Measurements from ENCODE around the gene KRT31.

DNA sequence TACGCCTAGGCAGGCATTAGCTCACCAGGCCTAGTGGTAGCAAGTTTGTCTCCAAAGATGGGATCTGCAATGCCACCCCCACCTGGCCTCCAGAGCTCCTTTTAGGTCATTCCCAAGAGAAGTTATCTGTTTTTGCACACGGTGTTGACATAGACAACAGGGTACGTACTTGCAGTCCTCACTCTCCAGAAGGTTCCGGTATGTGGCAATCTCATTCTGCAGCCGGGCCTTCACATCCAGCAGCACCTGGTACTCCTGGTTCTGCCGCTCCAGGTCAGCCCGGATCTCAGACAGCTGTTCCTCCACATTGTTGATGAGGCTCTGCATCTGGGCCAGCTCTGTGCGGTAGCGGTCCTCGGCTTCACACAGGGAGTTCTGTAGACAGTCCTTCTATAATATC, 9.8 kb upstream of the KRT31 start:
- TF ChIP-seq, protein P1, sequence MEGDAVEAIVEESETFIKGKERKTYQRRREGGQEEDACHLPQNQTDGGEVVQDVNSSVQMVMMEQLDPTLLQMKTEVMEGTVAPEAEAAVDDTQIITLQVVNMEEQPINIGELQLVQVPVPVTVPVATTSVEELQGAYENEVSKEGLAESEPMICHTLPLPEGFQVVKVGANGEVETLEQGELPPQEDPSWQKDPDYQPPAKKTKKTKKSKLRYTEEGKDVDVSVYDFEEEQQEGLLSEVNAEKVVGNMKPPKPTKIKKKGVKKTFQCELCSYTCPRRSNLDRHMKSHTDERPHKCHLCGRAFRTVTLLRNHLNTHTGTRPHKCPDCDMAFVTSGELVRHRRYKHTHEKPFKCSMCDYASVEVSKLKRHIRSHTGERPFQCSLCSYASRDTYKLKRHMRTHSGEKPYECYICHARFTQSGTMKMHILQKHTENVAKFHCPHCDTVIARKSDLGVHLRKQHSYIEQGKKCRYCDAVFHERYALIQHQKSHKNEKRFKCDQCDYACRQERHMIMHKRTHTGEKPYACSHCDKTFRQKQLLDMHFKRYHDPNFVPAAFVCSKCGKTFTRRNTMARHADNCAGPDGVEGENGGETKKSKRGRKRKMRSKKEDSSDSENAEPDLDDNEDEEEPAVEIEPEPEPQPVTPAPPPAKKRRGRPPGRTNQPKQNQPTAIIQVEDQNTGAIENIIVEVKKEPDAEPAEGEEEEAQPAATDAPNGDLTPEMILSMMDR (IDR thresholded peaks at IDR 0.05), result no peak
- no peak for TF ChIP-seq EZH2 (IDR thresholded peaks at IDR 0.05)

Measured in neural progenitor cell (in vitro differentiated cells).